Stimulated activated CD8-positive, alpha-beta memory T cell treated with anti-CD3 and anti-CD28 coated beads, Interleukin-12 subunit alpha, Interleukin-12 subunit beta, amount 100 ng/mL, for 24 hours (primary cell): ENCODE results near the gene SECISBP2.
"Not testable (repeated sequence)": the region's sequence is repeated elsewhere in the genome, so short reads cannot be mapped to it uniquely, and the experiment has no call there.

Source experiments
- DNase-seq: peaks from one replicate; pipeline ENCODE4 v3.0.0-alpha.2; 2020; ENCODE audit errors: extremely low read depth

The SECISBP2 gene

GRCh38 chr9:89318123-89319014 lies at the start of gene SECISBP2:
TSS of gene SECISBP2 (plus strand) at chr9:89318500. CDS start at chr9:89318577, 77 bp downstream.
- peak; percentile 85 for DNase-seq

- DNase-seq: no peak
These were observed 44.6 kb upstream of the SECISBP2 start for GRCh38 chr9:89273528-89274279.

- DNase-seq: no peak
These were observed 43.5 kb upstream of the SECISBP2 start for GRCh38 chr9:89274838-89275237.

GRCh38 chr9:89276040-89276439 lies 42.3 kb upstream of the SECISBP2 start:
- not testable (repeated sequence) for DNase-seq

GRCh38 chr9:89277043-89277442 lies 41.3 kb upstream of the SECISBP2 start:
- DNase-seq: no peak

- DNase-seq: no peak
These were observed 40.8 kb upstream of the SECISBP2 start for GRCh38 chr9:89277454-89277853.

- DNase-seq: no peak
These were observed 39.7 kb upstream of the SECISBP2 start for GRCh38 chr9:89278551-89278950.

- no peak for DNase-seq
These were observed 39.1 kb upstream of the SECISBP2 start for GRCh38 chr9:89278997-89279739.

- DNase-seq: no peak
These were observed 37.2 kb upstream of the SECISBP2 start for GRCh38 chr9:89281106-89281505.

GRCh38 chr9:89282248-89282968 lies 35.9 kb upstream of the SECISBP2 start:
- DNase-seq: not testable (repeated sequence)

- DNase-seq: no peak
These were observed 34.2 kb upstream of the SECISBP2 start for GRCh38 chr9:89284076-89284475.

- DNase-seq: no peak
These were observed 26.6 kb upstream of the SECISBP2 start for GRCh38 chr9:89291741-89292140.

- no peak for DNase-seq
These were observed 25.3 kb upstream of the SECISBP2 start for GRCh38 chr9:89293014-89293413.

- no peak for DNase-seq
These were observed 22.9 kb upstream of the SECISBP2 start for GRCh38 chr9:89295400-89295799.

- not testable (repeated sequence) for DNase-seq
These were observed 16.3 kb upstream of the SECISBP2 start for GRCh38 chr9:89301996-89302395.

GRCh38 chr9:89304020-89304833 lies 14.1 kb upstream of the SECISBP2 start:
- no peak for DNase-seq

- DNase-seq: no peak
These were observed 13.5 kb upstream of the SECISBP2 start for GRCh38 chr9:89304834-89305188.

- DNase-seq: no peak
These were observed 12.4 kb upstream of the SECISBP2 start for GRCh38 chr9:89305868-89306267.

GRCh38 chr9:89309166-89309565 lies 9.1 kb upstream of the SECISBP2 start:
- DNase-seq: no peak

- no peak for DNase-seq
These were observed 8.5 kb upstream of the SECISBP2 start for GRCh38 chr9:89309608-89310474.
